Stimulated activated CD4-positive, alpha-beta T cell treated with anti-CD3 and anti-CD28 coated beads, TNF-alpha, amount 100 ng/mL, for 1 hour (primary cell): ENCODE measurements around the gene SASH1.
"Not testable (repeated sequence)": the region's sequence is repeated elsewhere in the genome, so short reads cannot be mapped to it uniquely, and the experiment has no call there.

ENCODE experiments used
- DNase-seq, 3 donors: peaks; one replicate each; pipeline ENCODE4 v3.0.0-alpha.2; 2020; ENCODE audit warnings: low read depth in 3 of 3, low spot score in 1 of 3

The SASH1 gene

GRCh38 chr6:148328876-148329555, 13.6 kb upstream of the SASH1 start:
- DNase-seq, result no peak

- DNase-seq, result no peak
These were observed 12.8 kb upstream of the SASH1 start for GRCh38 chr6:148329596-148330381.

- no peak for DNase-seq
These were observed 10.6 kb upstream of the SASH1 start for GRCh38 chr6:148332088-148332487.

- DNase-seq, result no peak
These were observed 5.7 kb upstream of the SASH1 start for GRCh38 chr6:148336901-148337300.

- no peak for DNase-seq
These were observed 2.9 kb upstream of the SASH1 start for GRCh38 chr6:148339766-148340165.

GRCh38 chr6:148340586-148341297, 1.9 kb upstream of the SASH1 start:
- no peak for DNase-seq

- no peak for DNase-seq
These were observed 613 bp upstream of the SASH1 start for GRCh38 chr6:148342100-148342349.

- DNase-seq, result no peak
These were observed 577 bp downstream of the SASH1 start for GRCh38 chr6:148343047-148343782.

GRCh38 chr6:148345176-148345575, 2.5 kb downstream of the SASH1 start:
- DNase-seq, result no peak

- DNase-seq, result no peak
These were observed 2.9 kb downstream of the SASH1 start for GRCh38 chr6:148345578-148345977.

GRCh38 chr6:148346681-148347440, 4.2 kb downstream of the SASH1 start:
- DNase-seq, result no peak

- DNase-seq, result no peak
These were observed 4.9 kb downstream of the SASH1 start for GRCh38 chr6:148347441-148348054.

- DNase-seq, result no peak
These were observed 5.7 kb downstream of the SASH1 start for GRCh38 chr6:148348335-148348734.

- no peak for DNase-seq
These were observed 6.1 kb downstream of the SASH1 start for GRCh38 chr6:148348778-148349177.

- no peak for DNase-seq
These were observed 6.8 kb downstream of the SASH1 start for GRCh38 chr6:148349466-148349865.

GRCh38 chr6:148351309-148351708, 8.7 kb downstream of the SASH1 start:
- no peak for DNase-seq

- DNase-seq, result not testable (repeated sequence)
These were observed 9.8 kb downstream of the SASH1 start for GRCh38 chr6:148352421-148352820.

GRCh38 chr6:148358196-148358785, 15.7 kb downstream of the SASH1 start:
- DNase-seq, result no peak

GRCh38 chr6:148359228-148359627, 16.6 kb downstream of the SASH1 start:
- no peak for DNase-seq
